Kidney (tissue), 14 donors: ENCODE data around the gene TAAR5. TPM values are rescaled to one million over a fixed set of nuclear protein-coding genes. Genes with fewer than 3 reads are reported as not detected.

Source experiments
- DNase-seq, 5 donors: peaks; one replicate each; pipeline ENCODE4 v3.0.0-alpha.2; 2013 to 2020
- FAIRE-seq: peaks from 2 replicates; lab custom pipeline; 2012; peaks lifted over from hg19 to GRCh38; lab: Jason Lieb, UNC
- H3K27ac ChIP-seq, 2 donors: one replicate each; pipeline ENCODE4 v1.7.0; 2013; ENCODE audit warnings: low read depth in 2 of 2, low read length in 2 of 2, inconsistent platforms in 1 of 2
- H3K27me3 ChIP-seq: one replicate; pipeline ENCODE4 v1.7.1; 2013; ENCODE audit warnings: low read length, inconsistent platforms; ENCODE audit not compliant: control insufficient read depth, insufficient read depth
- H3K36me3 ChIP-seq, 3 donors: one replicate each; pipeline versions ENCODE4 v1.7.0 to v1.7.1; 2013; ENCODE audit warnings: low read length in 3 of 3, control low read depth in 1 of 3, inconsistent platforms in 1 of 3; ENCODE audit not compliant: insufficient read depth in 3 of 3, control insufficient read depth in 2 of 3
- H3K4me1 ChIP-seq, 3 donors: one replicate each; pipeline versions ENCODE4 v1.7.0 to v1.7.1; 2013; ENCODE audit warnings: low read length in 3 of 3, inconsistent platforms in 1 of 3, low read depth in 1 of 3; ENCODE audit not compliant: control insufficient read depth in 2 of 3, insufficient read depth in 2 of 3
- H3K4me3 ChIP-seq, 3 donors: one replicate each; pipeline versions ENCODE4 v1.7.0 to v1.8.1; 2013; ENCODE audit warnings: low read length in 3 of 3, control low read depth in 1 of 3, inconsistent platforms in 1 of 3
- H3K9ac ChIP-seq, 3 donors: one replicate each; pipeline versions ENCODE4 v1.7.0 to v1.7.1; 2013; ENCODE audit warnings: low read length in 3 of 3, control low read depth in 1 of 3, inconsistent platforms in 1 of 3
- H3K9me3 ChIP-seq, 3 donors: one replicate each; pipeline versions ENCODE4 v1.7.0 to v1.7.1; 2013; ENCODE audit warnings: low read length in 3 of 3, control low read depth in 1 of 3, inconsistent platforms in 1 of 3; ENCODE audit not compliant: control insufficient read depth in 2 of 3, insufficient read depth in 1 of 3
- intact Hi-C: fragments of 100-400 bp; cut with DNase I; formaldehyde crosslinking; loops from one replicate; pipeline ENCODE4 v1.11.1; 2022
- polyA plus RNA-seq: library from polyadenylated mRNA; stranded (reverse); fragments of 350-450 nt; fragmentation: Illumina TruSeq; extraction: RNeasy Lipid Tissue Mini Kit (QIAGEN cat#74804); gene quantifications from one replicate; pipeline ENCODE4 v1.2.3, GENCODE V29; 2014; ENCODE audit warnings: low read depth, low replicate concordance; ENCODE audit not compliant: insufficient read depth
- total RNA-seq: library from RNA; stranded (reverse); fragmentation: NEBNext Ultra II Directional; extraction: Animal tissue kit (Norgen Biotek cat#: 25700); gene quantifications from one replicate; pipeline ENCODE4 v1.2.1, GENCODE V29; 2021
- TF ChIP-seq, protein P1 (sequence below): IDR thresholded peaks from 3 replicates; pipeline ENCODE4 v1.5.1; 2012; ENCODE audit warnings: mild to moderate bottlenecking, moderate library complexity, borderline replicate concordance; ENCODE audit not compliant: insufficient read depth; ENCODE audit errors: extremely low read depth
- donor health status: control.
- donor health status: control.
- donor health status: control.
- donor health status: control.
- donor health status: control.
- donor health status: DM: yes; HTN: yes; CAD: no.
- donor health status: Normal renal cell carcinoma (clear cell type).

Gene TAAR5
- total and polyA plus RNA-seq, 2 donors from 2014 or later = not detected

DNA sequence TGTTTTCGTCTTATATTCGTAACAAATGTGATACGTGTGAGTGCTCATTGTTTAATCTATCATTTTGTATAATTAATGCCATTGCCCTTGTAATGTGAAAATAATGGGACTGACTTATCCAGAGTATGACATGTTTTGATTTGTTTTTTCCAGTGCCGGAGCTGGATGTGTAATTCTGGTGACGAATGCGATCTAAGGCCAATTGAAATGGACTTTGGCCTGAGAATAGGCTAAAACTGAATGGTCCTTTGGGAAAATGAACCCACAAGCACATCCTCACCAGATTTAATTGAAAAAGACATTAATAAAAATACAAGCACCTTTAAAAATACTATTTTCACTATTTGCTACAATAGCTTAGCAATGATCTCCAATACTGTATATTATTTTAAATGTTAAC is 6.7 kb upstream of the TAAR5 start:
- Histone ChIP-seq H3K4me3 (no peak overlapping the region), H3K27ac (no peak overlapping the region), H3K36me3 (no peaks in the 10 kb centered on the region), H3K4me1 (no peaks in the 10 kb centered on the region), H3K9ac (no peak overlapping the region), H3K9me3 (no peaks in the 10 kb centered on the region), H3K27me3 (no peaks in the 10 kb centered on the region)
- TF ChIP-seq, protein P1, sequence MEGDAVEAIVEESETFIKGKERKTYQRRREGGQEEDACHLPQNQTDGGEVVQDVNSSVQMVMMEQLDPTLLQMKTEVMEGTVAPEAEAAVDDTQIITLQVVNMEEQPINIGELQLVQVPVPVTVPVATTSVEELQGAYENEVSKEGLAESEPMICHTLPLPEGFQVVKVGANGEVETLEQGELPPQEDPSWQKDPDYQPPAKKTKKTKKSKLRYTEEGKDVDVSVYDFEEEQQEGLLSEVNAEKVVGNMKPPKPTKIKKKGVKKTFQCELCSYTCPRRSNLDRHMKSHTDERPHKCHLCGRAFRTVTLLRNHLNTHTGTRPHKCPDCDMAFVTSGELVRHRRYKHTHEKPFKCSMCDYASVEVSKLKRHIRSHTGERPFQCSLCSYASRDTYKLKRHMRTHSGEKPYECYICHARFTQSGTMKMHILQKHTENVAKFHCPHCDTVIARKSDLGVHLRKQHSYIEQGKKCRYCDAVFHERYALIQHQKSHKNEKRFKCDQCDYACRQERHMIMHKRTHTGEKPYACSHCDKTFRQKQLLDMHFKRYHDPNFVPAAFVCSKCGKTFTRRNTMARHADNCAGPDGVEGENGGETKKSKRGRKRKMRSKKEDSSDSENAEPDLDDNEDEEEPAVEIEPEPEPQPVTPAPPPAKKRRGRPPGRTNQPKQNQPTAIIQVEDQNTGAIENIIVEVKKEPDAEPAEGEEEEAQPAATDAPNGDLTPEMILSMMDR = no peak
- DNase-seq (no peak), FAIRE-seq (no peak)
- intact Hi-C loops = no loop called here

DNA sequence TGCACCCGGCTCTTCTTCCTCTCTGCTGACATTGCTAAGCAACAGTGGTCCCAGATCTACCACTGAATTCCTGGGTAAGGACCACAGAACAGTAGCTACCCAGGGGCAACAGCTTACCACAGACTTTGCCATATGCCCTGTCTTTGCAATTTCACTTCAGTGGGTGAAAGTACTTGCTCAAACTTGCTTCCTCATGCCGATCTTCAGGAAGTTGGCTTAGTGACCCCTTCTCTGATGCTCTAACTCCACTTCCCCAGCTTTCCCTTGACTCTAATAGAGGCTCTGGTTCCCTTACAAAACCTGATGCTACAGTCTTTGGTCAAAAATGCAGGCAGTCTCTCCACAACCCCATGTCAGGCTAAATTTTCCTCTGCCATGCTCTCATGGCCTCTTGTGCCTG is 3.3 kb upstream of the TAAR5 start:
- H3K27ac ChIP-seq = no peak overlapping the region
- TF ChIP-seq, protein P1 = no peak
- H3K9me3 ChIP-seq = no peaks in the 10 kb centered on the region
- no peaks in the 10 kb centered on the region for H3K27me3 ChIP-seq
- H3K9ac ChIP-seq = no peak overlapping the region
- DNase-seq (no peak), FAIRE-seq (no peak)
- H3K36me3 ChIP-seq = no peaks in the 10 kb centered on the region
- intact Hi-C loops = no loop called here
- H3K4me1 ChIP-seq = no peaks in the 10 kb centered on the region
- H3K4me3 ChIP-seq = no peak overlapping the region

DNA sequence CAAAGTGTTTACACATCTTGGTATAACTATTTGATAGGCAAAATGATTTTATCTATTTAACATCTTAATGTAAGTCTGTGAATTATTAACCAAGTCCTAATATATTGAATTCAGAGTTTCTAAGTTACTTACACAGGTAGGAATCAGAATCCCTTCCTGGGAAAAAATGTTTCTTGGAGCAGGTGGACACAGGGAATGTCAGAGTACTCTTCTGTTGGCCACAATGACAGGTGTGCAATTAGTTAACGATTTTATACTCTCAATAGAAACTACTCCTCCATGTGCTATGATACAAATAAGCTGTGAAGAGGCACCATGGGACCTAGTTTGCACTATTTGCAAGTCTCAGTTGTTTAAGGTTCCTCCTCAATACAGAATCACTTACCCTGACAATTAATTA is 821 bp upstream of the TAAR5 start:
- DNase-seq (no peak), FAIRE-seq (no peak)
- Histone ChIP-seq H3K27me3 (no peaks in the 10 kb centered on the region), H3K4me1 (no peaks in the 10 kb centered on the region), H3K27ac (no peak overlapping the region), H3K4me3 (no peak overlapping the region), H3K9ac (no peak overlapping the region), H3K36me3 (no peaks in the 10 kb centered on the region), H3K9me3 (no peaks in the 10 kb centered on the region)
- intact Hi-C loops = no loop called here
- TF ChIP-seq, protein P1 = no peak

DNA sequence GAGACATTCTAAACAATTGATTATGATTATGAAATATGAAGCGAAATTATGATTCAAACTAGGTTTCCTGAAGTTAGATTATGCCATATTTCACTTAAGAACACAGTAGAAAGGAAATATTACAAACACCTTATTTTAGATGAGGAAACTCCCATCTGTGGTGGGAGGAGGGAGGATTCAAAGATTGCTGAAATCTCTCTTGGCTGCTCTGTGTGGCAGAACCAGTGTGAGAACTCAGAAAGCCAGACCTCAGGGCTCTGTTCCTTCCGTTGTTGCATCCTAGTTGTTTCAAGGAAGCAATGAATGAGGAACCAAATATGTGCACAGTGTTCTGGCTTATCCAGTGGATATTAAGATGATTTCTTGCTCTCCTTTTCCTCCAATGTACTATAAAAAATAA is 2.1 kb downstream of the TAAR5 start:
- Histone ChIP-seq H3K4me1 (no peaks in the 10 kb centered on the region), H3K27me3 (no peaks in the 10 kb centered on the region), H3K27ac (no peak overlapping the region), H3K4me3 (no peak overlapping the region), H3K9ac (no peak overlapping the region), H3K36me3 (no peaks in the 10 kb centered on the region), H3K9me3 (no peaks in the 10 kb centered on the region)
- DNase-seq = no peak
- intact Hi-C loops = no loop called here
- no peak for FAIRE-seq
- TF ChIP-seq, protein P1 = no peak
